Measurements from ENCODE around the gene GATAD2B.
"Not testable (repeated sequence)": the region's sequence is repeated elsewhere in the genome, so short reads cannot be mapped to it uniquely, and the experiment has no call there.

GATAD2B gene

DNA sequence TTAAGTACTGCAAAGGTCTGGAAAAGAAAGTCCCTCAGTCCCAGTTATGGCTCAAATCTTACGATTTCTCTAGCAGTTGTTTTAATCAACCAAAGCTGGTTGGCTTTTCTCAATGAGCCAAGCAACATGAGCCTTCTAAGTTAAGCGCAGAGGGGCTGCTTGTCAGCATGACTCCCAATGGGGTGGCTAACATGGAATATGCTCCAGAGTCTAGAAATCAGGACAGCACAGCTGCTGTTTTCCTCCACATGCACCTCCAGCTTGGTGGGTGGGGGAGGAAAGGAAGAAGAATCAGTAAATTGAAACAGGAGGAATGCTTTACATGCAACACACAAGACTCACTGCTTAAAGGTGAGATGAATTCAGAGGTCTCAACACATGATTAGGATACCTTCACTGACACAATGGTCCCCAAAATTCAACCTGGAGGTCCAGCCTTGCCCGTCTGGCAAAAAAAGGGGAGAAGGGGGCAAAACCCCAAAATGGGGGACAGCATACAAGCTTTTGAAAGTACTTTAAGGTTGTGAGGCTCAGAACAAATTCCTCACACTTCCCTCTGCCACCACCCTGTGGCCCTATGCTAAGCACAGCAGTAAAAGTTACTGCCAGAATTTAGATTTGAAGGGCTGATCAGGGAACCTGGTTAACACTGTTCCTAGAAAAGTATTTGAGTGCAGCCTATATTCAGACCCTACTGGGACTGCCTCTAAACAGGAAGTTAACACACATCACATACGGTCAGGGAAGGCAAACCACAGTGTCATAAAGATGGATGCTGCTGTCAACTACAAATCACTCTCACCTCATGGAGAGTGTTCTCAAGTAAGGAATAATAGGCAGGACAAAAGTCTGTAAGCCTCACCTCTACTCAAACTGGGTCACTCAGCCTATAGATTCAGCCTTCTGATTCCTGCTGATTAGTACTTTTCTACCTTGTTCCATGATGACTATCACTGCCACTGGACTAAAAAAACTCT, 2.6 kb downstream of the GATAD2B start:
- peak overlapping the region; percentile 27 for H3K4me3 ChIP-seq (ENCODE audit: low read depth, low read length)

DNA sequence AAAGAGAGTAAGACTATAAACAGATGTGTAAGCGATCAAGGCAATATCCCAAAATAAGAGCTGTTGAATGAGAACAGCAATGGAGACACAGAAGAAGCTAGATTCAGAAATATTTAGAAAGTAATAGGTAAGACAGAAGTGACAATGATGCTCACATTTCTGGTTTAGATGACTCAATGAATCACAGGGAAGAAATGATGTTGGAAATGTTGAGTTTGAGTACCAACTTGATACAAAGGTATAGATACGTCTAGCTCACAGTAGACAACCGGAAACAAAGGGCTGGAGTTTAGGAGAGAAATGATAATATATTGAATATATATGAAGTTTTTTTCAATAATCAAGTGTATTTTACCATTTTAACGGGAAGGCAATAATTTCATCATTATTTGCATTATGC, 6.5 kb downstream of the GATAD2B start:
- H3K4me3 ChIP-seq (ENCODE audit: low read depth, low read length): no peak overlapping the region
- TF ChIP-seq, protein P1, sequence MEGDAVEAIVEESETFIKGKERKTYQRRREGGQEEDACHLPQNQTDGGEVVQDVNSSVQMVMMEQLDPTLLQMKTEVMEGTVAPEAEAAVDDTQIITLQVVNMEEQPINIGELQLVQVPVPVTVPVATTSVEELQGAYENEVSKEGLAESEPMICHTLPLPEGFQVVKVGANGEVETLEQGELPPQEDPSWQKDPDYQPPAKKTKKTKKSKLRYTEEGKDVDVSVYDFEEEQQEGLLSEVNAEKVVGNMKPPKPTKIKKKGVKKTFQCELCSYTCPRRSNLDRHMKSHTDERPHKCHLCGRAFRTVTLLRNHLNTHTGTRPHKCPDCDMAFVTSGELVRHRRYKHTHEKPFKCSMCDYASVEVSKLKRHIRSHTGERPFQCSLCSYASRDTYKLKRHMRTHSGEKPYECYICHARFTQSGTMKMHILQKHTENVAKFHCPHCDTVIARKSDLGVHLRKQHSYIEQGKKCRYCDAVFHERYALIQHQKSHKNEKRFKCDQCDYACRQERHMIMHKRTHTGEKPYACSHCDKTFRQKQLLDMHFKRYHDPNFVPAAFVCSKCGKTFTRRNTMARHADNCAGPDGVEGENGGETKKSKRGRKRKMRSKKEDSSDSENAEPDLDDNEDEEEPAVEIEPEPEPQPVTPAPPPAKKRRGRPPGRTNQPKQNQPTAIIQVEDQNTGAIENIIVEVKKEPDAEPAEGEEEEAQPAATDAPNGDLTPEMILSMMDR (IDR thresholded peaks at IDR 0.05; ENCODE audit: low read depth, low read length): no peak

More for the DNA sequence above, 2.6 kb downstream of the GATAD2B start:
- TF ChIP-seq, protein P1 (IDR thresholded peaks at IDR 0.05; ENCODE audit: low read depth, low read length): no peak

DNA sequence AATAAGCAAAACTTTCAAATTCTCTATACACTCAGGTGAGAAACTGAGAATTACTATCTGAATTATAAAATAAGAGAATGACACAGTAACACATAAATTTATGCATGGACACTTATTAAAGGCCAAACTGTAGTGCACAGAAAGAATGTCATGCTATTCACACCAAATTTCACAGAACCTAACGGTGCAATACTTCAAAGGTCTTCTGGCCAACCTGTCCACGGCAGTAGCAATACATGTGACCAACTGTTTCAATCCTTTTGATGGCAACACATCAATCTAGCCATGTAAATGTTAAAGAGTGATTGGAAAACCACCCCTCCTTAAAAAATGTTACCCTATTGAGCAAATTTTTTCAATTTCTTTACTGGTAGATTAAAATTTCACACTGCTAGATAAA, 10.4 kb downstream of the GATAD2B start:
- no peak overlapping the region for H3K4me3 ChIP-seq (ENCODE audit: low read depth, low read length)
- TF ChIP-seq, protein P1 (IDR thresholded peaks at IDR 0.05; ENCODE audit: low read depth, low read length): no peak

DNA sequence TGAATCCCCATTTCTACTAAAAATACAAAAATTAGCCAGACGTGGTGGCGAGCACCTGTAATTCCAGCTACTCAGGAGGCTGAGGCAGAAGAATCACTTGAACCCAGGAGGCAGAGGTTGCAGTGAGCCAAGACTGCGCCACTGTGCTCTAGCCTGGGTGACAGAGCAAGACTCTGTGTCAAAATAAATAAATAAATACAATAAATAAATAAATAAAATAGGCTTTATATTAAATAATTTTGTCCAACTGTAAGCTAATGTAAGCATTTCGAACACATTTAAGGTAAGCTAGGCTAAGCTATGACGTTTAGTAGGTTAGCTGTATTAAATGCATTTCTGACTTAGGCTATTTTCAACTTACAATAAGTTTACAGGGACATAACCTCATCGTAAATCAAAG, 12.2 kb downstream of the GATAD2B start:
- not testable (repeated sequence) for H3K4me3 ChIP-seq (ENCODE audit: low read depth, low read length)

DNA sequence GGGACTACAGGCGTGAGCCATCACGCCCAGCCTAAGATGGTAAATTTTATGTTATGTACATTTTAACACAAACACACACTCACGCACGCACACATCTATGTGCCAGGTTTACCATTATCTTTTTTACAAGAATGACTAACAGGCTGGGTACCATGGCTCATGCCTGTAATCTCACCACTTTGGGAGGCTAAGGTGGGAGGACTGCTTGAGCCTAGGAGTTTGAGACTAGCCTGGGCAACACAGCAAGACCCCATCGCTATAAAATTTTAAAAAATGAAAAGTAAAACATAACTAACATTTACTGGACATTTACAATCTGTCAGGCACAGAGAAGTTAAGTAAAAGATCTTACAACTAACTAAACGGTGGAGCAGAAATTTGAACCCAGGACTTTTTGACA, 14.7 kb downstream of the GATAD2B start:
- TF ChIP-seq, protein P1 (IDR thresholded peaks at IDR 0.05; ENCODE audit: low read depth, low read length): no peak
- no peak overlapping the region for H3K4me3 ChIP-seq (ENCODE audit: low read depth, low read length)

DNA sequence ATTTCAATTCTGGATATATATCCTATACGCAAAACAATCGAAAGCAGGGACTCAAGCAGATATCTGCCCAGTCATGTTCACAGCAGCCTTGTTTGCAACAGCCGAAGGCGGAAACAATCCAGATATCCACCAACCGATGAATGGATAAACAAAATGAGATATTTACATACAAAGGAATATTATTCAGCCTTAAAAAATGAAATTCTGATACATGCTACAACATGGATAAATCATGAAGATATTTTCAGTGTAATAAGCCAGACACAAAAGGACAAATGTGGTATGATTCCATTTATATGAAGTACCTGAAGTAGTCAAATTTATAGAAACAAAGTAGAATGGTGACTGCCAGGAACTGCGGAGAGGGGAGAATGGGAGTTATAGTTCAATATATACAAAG, 15.6 kb downstream of the GATAD2B start:
- TF ChIP-seq, protein P1 (IDR thresholded peaks at IDR 0.05; ENCODE audit: low read depth, low read length): no peak
- no peak overlapping the region for H3K4me3 ChIP-seq (ENCODE audit: low read depth, low read length)

DNA sequence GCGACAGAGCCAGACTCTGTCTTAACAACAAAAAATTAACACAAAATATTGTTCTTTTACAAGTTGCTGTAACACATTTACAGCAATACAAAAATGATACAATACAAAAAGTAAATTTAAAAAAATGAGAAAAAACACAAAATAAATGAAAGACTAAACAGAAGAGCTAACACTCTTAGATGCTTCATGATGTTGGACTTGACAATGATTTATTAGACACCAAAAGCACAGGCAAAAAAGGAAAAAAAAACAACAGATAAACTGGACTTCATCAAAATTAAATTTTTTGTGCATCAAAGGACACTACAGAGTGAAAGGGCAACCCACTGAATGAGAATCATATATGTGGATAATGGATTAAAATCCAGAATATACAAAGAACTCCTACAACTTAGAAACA, 16.4 kb downstream of the GATAD2B start:
- TF ChIP-seq, protein P1 (IDR thresholded peaks at IDR 0.05; ENCODE audit: low read depth, low read length): no peak
- no peak overlapping the region for H3K4me3 ChIP-seq (ENCODE audit: low read depth, low read length)

DNA sequence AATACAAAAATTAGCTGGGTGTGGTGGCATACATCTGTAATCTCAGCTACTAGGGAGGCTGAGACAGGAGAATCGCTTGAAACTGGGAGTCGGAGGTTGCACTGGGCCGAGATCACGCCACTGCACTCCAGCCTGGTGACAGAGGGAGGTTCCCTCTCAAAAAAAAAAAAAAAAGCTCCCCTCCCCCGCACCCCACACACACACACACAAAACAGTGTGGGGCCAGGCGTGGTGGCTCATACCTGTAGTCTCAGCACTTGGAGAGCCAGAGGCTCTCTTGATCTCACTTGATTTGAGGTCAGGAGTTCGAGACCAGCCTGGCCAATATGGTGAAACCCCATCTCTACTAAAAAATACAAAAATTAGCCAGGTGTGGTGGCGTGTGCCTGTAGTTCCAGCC, 16.9 kb downstream of the GATAD2B start:
- H3K4me3 ChIP-seq (ENCODE audit: low read depth, low read length): not testable (repeated sequence)

Data from WI38 (cell line).